Limb (tissue), 2 donors: ENCODE data around the gene IGF2BP1.
"Not testable (repeated sequence)": the region's sequence is repeated elsewhere in the genome, so short reads cannot be mapped to it uniquely, and the experiment has no call there.

Experiments
- DNase-seq, 2 donors: peaks; one replicate each; pipeline ENCODE4 v3.0.0-alpha.2; 2016; ENCODE audit errors: extremely low spot score in 2 of 2

Gene IGF2BP1

GRCh38 chr17:49090878-49091594 is 93.9 kb downstream of the IGF2BP1 start:
- DNase-seq: no peak

- no peak for DNase-seq
Observed at GRCh38 chr17:49093131-49093530, 95.9 kb downstream of the IGF2BP1 start.

GRCh38 chr17:49100601-49101000 is 103.4 kb downstream of the IGF2BP1 start:
- no peak for DNase-seq

- DNase-seq: no peak
Observed at GRCh38 chr17:49101054-49101534, 103.9 kb downstream of the IGF2BP1 start.

GRCh38 chr17:49103360-49103759 is 106.2 kb downstream of the IGF2BP1 start:
- DNase-seq: not testable (repeated sequence)

GRCh38 chr17:49104511-49105074 is 107.4 kb downstream of the IGF2BP1 start:
- DNase-seq: no peak
